HG03575 (cell line): Measurements from ENCODE around the gene DDX39B.
A peak's percentile ranks its signal among the peaks of the same experiment; 100 is the strongest.
"Not testable (repeated sequence)": the region's sequence is repeated elsewhere in the genome, so short reads cannot be mapped to it uniquely, and the experiment has no call there.

ENCODE experiments used
- ATAC-seq: cut with Tn5 transposase; IDR thresholded peaks from one replicate; pipeline ENCODE4 v1.9.1; 2021; ENCODE audit not compliant: unreplicated experiment, insufficient number of reproducible peaks, low FRiP score; ENCODE audit errors: extremely low read depth

Gene DDX39B

DNA sequence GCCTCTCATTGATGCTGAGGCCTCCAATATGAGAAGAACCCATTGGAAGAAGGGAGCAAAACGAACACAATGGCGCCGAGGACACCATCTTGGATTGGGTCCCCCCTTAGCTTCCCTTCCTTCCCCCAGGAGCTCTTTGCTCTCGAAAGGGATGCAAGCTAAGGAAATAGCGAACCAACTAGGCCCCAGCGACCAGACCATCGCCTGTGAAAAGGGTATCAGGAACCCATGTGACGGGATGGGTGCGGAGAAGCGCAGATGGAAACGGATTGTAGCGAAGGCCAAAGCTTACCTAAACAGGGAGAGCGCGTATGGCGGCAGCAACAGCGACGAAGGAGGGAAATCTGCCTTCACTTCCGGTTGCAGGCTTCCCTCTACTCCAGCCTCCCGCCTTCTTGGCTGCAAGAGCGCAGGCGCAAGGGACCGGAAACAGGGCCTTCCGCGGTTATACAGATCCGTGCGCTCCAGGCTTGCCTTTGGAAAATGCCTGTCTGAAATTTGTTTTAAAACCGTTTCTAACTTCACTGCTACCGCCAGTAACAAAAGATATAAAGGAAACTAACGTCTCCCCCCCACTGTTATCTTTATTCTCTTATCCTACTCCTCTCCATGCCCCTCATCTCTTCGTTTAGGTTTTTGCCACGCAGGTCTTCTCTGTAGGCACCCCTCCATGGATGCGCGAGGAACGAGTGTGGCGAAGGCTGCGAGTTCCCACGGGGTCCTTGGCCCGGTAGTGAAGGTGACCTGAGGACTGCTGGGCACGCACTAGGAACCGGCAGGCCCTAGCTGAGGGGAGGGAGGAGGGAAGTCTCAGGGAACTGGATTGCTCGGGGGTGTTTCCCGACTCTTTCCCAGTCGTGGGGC is at the start of gene DDX39B:
Gene DDX39B, minus strand, starts transcription at position 346 of the 864 bp plus-strand sequence. CDS start 1,471 bp downstream, outside the sequence.
- ATAC-seq, result peak; percentile 40

DNA sequence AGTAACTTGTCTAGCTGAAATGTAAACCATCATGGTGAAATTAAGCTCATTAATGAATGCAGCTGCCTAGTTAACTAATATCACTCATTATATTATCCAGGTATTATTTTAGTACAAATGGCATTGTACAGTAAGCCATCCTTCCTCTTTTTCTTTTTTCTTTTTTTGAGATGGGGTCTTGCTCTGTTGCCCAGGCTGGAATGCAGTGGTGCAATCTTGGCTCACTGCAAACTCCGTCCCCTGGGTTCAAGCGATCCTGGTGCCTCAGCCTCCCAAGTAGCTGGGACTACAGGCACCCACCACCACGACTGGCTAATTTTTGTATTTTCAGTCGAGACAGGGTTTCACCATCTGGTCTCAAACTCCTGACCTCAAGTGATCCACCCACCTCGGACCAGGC is 48.9 kb upstream of the DDX39B start:
- not testable (repeated sequence) for ATAC-seq

DNA sequence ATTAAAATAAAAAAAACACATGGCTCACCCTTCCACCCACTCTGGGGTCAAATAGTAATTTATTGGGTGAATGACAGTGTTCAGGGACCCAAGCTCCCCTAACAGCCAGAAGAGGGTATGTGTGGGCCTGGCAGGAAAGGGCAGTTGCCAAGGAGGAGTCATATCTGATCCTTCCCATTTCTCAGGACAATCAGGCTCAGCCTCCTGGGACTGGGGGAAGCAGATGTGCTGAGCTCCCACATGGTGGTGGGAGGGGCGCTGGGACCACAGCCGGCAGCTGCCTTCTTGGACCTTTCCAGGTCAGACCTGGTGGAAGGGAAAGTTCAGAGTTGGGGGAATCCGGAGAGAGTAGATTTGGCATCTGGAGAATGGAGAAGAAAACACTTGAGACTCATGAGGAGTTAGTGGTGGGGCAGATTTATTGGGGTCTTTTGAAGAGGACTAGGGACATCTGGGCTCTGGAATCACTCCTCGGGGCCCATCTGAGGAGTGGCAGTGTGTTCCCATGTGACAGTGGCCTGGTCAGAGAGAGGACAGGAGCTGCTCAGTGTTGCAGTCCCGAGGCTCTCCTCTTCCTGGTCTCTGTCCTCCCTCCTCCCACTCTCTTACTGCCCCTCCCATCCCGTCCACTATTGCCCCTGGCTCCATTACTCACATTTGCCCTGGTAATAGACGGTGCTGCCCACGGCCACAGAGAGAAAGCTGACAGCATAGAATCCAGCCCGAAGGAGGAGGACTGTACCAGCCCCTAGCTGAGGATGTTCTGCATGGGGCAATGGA is 47.3 kb upstream of the DDX39B start:
- ATAC-seq, result no peak

DNA sequence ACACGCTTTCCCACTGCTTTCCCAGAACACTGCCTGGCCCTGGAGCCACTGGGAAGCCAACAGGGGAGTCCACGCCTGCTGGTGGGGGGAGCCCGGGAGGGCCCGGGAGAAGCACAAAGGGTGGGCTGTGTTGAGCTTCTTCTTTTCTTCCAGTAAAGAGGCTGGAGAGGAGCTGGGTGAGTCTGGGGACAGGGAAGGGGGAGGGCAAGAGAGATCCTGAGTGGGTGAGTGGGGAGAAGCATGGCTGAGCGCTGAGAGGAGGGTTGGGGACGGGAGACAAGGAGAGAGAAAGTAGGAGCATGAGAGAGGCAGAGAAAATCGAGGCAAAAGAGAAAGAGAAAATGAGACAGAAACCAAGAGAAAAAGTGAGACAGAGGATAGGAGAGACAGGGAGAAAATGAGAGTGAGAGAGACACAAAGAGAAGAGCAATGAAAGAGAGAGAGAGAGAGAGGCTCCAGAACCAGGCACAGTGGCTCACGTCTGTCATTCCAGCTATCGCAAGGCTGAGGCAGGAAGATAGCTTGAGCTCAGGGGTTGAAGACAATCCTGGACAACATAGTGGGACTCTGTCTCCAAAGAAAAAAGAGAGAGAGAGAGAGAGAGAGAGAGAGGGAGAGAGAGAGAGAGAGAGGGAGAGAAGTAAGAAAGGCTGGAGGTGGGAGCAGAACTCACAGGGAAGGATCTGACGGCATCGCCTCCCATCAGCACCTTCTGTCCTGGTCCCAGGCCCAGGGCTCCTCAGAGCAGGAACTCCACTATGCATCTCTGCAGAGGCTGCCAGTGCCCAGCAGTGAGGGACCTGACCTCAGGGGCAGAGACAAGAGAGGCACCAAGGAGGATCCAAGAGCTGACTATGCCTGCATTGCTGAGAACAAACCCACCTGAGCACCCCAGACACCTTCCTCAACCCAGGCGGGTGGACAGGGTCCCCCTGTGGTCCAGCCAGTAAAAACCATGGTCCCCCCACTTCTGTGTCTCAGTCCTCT is 46.3 kb upstream of the DDX39B start:
- no peak for ATAC-seq

DNA sequence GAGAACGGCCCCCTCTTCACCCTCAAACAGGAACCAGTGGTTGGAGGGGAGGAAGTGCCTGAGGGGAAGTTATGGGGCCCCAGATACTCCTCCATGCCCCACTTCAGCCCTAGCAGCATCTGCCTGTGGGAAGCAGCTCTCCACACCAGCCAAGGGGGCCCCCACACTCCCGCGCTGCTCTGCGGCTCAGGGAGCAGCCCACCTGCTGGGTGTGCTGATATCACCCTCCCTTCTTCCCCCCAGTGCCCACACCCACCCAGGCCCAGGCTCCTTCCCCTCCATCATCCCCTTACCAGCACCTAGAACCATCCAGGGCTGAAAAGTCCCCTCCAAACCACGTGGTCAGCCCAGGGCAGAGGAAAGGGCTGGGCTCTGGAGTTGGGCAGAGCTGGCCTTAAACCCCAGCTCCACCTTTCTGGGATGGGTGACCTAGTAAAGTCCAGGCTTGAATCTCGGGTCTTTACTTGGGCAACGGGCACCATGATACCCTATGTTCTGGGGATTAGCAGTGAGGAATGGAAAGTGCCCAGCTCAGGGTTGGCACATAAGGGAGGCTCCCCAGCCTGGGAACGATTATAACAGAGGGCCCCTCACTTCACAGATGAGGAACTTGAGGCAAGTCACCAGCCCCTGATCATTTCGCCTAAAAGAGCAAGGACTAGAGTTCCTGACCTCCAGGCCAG is 44.9 kb upstream of the DDX39B start:
- no peak for ATAC-seq

DNA sequence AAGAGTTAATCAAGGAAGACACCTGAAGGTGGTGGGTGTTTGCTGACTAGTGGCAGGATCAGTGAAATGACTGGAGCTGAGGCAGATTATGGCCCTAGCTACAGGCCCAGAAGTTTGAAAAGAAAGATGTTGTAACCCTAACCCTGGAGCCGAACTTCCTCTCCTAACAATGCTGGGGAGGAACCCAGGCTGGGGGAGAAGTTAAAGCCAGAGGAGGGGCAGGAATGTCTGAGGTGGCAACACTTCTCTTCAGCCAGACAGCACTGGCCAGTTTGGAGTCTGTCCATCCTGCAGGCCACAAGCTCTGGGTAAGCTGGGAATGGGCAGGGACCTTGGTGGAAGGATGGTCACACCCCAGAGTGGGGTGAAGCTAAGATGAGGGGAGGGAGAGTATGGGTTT is 44.2 kb upstream of the DDX39B start, which contains the start of gene LST1:
Gene LST1, plus strand, starts transcription at position 270 of the 400 bp plus-strand sequence. CDS start 1,023 bp downstream, outside the sequence.
- no peak for ATAC-seq

DNA sequence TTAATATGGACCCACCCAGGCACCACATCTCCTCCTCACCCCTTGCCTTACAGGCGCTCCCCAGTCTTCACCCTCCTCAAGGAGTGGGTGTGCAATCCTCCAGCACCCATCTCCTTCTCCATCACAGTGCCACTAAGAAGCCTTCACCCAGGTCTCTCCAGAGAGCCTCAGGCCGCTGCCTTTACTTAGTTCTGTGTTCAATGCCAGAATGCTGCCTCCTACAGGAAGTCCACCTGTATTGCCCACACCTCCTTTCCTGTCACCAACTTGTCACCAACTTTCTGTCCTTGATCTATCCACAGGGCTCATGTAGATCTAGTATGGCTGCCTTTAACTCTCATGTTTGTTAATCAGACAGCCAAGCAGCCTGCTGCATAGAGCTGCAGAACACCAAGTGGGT is 43.7 kb upstream of the DDX39B start:
- ATAC-seq, result no peak

DNA sequence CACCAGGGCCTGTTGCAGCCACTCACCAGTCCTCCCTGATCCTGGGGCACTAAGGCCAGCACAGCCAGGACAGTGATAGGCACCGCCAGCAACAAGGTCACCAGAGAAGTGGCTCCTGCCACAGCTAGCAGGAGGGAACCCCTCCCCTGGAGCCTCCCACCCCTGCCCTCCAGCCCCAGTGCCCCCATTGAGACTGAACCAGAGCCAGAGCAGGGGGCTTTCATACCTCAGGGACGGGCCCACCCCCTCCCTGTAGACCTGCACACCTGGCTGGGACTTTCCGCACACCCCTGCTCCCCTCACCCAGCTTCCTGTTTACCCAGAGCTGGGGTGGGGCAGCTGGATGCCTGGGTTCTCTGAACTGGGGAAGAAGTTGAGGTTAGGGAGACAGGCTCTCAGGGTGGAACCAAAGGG is 40.4 kb upstream of the DDX39B start, which contains the start of gene LTB:
Gene LTB, minus strand, starts transcription at position 195 of the 414 bp plus-strand sequence. Its CDS starts 7 bp downstream, at position 188.
- ATAC-seq, result no peak

DNA sequence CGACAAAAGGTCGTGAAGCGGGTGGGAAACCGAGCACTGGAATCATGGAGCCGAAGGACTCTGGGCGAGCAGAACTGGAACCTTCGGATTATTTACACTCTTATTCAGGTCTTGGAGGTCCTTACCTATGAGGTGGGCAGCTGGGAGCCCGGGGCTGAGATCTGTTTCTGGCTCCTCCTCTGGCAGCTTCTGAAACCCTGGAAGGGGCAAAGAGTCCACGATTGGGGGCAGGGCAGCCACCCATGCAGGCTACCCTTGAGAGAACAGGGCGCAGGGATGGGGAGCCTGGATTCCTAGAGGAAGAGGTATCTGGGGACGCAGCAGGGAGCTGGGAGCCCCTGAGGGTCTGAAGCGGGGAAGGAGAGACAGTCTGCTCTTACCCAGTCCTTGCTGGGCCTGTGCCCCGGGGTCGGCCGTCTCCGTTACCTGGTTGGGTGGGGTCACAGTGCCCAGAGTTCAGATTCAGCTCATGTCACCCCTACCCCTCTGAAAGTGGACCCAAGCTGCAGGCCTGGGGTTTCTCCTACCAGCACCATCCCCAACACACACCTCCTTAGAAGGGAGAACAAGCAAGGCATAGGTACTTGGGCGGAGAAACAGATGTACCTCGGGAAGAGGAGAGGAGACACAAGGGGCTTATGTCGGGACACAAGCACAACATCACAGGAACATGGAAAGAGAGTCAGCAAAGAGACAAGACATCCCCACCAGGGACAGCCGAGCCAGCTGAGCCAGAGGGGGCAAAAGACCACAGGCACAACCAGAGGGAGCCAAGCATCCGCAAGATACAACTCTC is 39.8 kb upstream of the DDX39B start:
- ATAC-seq, result no peak

DNA sequence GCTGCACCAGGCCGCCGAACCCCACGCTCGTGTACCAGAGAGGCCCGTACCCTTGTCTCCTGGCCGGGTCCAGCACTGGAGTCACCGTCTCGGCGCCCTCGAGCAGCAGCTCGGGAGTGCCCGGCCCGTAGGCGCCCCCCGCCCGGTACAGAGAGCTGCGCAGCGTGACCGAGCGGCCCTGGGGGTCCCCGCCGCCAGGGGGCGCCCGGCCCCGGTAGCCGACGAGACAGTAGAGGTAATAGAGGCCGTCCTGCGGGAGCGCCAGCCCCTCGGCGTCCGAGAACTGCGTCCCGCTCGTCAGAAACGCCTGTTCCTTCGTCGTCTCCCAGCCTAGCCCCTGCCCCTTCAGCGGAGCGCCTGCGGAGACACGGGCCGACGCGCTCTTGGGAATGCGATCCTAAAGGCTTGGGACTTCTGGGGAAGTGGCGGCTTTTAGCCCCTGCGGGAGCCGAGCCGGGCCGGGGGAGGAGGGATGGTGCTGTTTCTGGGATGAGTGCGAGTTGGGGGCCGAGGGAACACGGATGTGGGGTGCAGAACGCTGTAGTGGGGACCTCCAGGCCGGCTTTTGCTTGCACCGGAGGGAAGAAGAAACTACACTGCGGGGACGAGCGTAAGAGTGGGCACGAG is 39.1 kb upstream of the DDX39B start:
- peak; percentile 38 for ATAC-seq

DNA sequence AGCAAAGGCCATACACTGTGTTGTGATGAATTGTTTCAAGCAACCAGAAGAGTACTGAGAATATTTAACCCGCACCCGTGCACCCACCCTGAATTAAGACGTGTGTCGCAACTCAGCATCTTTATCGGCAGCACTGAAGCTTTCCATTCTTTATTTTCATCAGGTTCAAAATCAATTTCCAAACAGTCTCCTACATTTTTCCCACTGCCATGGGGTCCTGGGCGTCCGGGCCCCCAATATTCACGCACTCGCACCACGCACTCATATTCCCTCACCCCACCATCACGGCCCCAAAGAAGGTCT is 38.6 kb upstream of the DDX39B start:
- ATAC-seq, result no peak

DNA sequence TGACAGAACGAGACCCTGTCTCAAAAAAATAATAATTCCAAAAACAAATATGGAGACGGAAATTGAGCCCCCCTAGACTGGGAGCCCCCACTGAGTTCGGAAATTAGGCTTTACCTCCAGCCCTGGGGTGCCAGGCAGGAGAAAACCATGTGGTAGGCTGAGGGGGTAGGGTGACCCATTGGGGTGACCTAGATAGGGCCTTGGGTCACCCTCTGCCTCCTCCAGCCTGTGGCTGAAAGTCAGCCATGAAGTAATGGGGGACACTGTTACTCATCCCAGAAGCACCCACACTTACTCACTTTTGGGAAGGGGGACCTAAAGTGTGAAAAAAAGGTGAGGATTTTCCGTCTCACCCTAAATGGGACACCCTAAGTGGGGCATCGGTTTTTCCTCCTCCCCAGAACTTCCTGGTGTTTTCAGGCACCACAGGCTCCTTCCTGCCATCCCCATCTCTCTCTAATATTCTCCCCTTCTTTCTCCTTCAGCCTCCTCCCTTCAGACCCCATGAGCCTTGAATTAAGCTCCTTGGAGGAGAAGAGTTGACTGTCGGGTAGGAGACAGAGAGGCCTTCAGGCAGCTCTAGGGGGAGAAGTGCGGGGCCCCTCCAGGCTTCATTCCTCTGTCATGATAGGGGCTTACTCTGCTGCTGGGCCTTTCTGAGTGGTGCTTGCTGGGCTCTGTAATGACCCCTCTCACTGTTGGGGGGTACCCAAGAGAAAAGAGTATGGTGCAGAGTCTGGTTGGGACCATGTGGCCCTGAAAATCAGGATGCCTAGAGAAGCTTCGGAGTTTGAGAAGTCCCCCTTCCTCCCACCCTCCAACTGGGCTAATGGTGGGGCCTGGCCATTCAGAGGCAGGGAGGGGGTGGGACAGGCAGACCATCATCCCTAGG is 38.0 kb upstream of the DDX39B start:
- ATAC-seq, result no peak

DNA sequence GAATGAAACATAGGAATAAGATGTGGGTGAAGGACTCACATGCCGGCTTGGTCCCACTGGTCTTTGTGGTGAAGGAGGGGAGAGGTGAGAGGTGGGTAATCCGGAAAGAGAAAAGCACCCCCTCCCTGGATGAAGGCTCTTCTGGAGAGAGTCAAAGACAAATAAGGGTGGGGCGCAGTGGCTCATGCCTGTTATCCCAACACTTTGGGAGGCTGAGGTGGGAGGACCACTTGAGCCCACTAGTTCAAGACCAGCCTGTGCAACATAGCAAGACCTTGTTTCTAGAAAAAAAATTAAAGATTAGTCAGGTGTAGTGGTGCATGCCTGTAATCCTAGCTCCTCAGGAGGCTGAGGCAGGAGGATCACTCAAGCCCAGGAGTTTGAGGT is 37.3 kb upstream of the DDX39B start:
- ATAC-seq, result no peak

DNA sequence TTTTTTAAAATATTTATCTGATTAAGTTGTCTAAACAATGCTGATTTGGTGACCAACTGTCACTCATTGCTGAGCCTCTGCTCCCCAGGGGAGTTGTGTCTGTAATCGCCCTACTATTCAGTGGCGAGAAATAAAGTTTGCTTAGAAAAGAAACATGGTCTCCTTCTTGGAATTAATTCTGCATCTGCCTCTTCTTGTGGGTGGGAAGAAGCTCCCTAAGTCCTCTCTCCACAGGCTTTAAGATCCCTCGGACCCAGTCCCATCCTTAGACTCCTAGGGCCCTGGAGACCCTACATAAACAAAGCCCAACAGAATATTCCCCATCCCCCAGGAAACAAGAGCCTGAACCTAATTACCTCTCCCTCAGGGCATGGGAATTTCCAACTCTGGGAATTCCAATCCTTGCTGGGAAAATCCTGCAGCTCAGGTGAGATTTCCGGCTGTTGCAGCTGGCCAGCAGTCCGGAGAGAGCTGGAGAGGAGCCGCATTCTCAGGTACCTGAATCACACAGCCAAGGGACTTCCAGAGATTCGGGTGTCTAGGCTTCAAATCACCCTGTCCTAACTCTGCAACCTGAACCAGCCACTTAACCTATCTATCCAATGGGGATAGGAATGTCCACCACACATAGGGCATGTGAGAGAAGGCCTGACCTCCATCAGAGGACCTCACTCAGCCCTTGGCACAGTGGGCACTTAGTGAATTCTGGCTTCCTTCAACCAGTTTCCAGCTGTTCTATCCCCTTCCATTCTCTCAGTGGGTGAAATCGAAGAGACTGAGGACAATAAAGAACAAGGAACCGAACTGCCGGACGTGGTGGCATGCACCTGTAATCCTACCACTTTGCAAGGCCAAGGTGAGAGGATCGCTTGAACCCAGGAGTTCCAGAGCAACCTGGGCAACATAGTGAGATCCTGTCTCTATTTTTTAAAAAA is 36.6 kb upstream of the DDX39B start:
- ATAC-seq, result no peak

DNA sequence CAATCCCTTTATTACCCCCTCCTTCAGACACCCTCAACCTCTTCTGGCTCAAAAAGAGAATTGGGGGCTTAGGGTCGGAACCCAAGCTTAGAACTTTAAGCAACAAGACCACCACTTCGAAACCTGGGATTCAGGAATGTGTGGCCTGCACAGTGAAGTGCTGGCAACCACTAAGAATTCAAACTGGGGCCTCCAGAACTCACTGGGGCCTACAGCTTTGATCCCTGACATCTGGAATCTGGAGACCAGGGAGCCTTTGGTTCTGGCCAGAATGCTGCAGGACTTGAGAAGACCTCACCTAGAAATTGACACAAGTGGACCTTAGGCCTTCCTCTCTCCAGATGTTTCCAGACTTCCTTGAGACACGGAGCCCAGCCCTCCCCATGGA is 35.8 kb upstream of the DDX39B start:
- ATAC-seq, result no peak
